Tibial nerve (tissue), 3 donors: ENCODE data around the gene TTC9C.

Source experiments
- CTCF ChIP-seq, 5 experiments: fragments of 200-600 bp in 3 of 5; fragments of 450-650 bp in 2 of 5; sonication (generic) in 3 of 5; IDR thresholded peaks; one replicate each; pipeline ENCODE4 v1.5.1; 2016 to 2019; ENCODE audit warnings: antibody characterized with exemption in 5 of 5, mild to moderate bottlenecking in 3 of 5, moderate library complexity in 2 of 5
- POLR2A ChIP-seq, 2 donors: fragments of 450-650 bp; IDR thresholded peaks; one replicate each; pipeline ENCODE4 v1.6.1; 2017; ENCODE audit warnings: antibody characterized with exemption in 2 of 2, mild to moderate bottlenecking in 2 of 2, moderate library complexity in 2 of 2

- TF ChIP-seq CTCF (IDR thresholded peaks at IDR 0.05) (no peak), POLR2A (IDR thresholded peaks at IDR 0.05) (no peak)
Observed at GRCh38 chr11:62705413-62705812, 22.9 kb upstream of the TTC9C start.
